ENCODE data around the gene DRAM1. TPM values are rescaled to one million over a fixed set of nuclear protein-coding genes. Genes with fewer than 3 reads are reported as not detected.

DRAM1 gene
- total and polyA plus RNA-seq, 9 of the 15 experiments (the other 6 are each of a cell fraction or from before 2014, with no cell fraction given): 1.4 to 4.3 (median 2.7) TPM

DNA sequence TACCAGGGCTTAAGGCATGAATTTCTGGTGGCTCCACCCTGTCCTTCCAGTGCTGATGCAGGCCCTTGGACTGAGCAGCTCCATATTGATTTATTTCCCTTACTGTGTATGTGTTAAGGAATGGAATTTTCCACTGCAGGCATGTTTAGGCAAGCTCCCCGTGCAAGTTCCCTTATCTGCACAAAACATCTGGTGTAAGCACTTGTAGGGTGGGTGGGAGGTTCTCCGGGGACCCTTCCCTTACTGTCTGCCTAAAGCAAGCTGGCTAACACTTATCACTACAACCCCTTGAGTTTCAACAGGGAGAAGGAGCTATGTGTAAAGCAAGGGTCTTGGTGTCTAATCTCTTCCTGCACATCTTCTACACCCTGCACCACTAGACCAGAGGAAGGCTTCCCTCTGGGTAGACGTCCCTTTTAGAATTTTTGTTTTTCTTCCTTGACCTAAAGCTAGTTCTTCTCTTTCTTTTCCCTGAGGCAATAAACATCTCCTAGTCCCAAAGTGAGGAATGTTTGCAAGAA lies 22.0 kb upstream of the DRAM1 start (continued):
- TF ChIP-seq, protein P1, sequence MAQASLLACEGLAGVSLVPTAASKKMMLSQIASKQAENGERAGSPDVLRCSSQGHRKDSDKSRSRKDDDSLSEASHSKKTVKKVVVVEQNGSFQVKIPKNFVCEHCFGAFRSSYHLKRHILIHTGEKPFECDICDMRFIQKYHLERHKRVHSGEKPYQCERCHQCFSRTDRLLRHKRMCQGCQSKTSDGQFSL (CRISPR knock-in tag; IDR thresholded peaks at IDR 0.05): no peak
- TF ChIP-seq, protein P1 (tag; IDR thresholded peaks at IDR 0.05): no peak
- no peak for TF ChIP-seq HMGN3 (IDR thresholded peaks at IDR 0.05; ENCODE audit: borderline replicate concordance, extremely low read depth, insufficient read length, low read depth, low read length)
- TF ChIP-seq, protein P2, sequence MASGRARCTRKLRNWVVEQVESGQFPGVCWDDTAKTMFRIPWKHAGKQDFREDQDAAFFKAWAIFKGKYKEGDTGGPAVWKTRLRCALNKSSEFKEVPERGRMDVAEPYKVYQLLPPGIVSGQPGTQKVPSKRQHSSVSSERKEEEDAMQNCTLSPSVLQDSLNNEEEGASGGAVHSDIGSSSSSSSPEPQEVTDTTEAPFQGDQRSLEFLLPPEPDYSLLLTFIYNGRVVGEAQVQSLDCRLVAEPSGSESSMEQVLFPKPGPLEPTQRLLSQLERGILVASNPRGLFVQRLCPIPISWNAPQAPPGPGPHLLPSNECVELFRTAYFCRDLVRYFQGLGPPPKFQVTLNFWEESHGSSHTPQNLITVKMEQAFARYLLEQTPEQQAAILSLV (tag; IDR thresholded peaks at IDR 0.05): no peak
- TF ChIP-seq FOSL1 (tag; conservative IDR thresholded peaks at IDR 0.05): peak; percentile 44; the same call in 1 of the 2 replicates
- TF ChIP-seq MTA3 (IDR thresholded peaks at IDR 0.05; ENCODE audit: borderline replicate concordance): peak; percentile 20; the same call in 1 of the 2 replicates
- no peak for TF ChIP-seq ATF1 (CRISPR knock-in tag; IDR thresholded peaks at IDR 0.05)
- no peak for TF ChIP-seq ATF1 (tag; IDR thresholded peaks at IDR 0.05)
- TF ChIP-seq, protein P3, sequence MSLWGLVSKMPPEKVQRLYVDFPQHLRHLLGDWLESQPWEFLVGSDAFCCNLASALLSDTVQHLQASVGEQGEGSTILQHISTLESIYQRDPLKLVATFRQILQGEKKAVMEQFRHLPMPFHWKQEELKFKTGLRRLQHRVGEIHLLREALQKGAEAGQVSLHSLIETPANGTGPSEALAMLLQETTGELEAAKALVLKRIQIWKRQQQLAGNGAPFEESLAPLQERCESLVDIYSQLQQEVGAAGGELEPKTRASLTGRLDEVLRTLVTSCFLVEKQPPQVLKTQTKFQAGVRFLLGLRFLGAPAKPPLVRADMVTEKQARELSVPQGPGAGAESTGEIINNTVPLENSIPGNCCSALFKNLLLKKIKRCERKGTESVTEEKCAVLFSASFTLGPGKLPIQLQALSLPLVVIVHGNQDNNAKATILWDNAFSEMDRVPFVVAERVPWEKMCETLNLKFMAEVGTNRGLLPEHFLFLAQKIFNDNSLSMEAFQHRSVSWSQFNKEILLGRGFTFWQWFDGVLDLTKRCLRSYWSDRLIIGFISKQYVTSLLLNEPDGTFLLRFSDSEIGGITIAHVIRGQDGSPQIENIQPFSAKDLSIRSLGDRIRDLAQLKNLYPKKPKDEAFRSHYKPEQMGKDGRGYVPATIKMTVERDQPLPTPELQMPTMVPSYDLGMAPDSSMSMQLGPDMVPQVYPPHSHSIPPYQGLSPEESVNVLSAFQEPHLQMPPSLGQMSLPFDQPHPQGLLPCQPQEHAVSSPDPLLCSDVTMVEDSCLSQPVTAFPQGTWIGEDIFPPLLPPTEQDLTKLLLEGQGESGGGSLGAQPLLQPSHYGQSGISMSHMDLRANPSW (CRISPR knock-in tag; IDR thresholded peaks at IDR 0.05): no peak
- no peak for TF ChIP-seq ZNF124 (CRISPR knock-in tag; IDR thresholded peaks at IDR 0.05)
- peak; percentile 86 for TF ChIP-seq TCF3 (CRISPR knock-in tag; IDR thresholded peaks at IDR 0.05)
- TF ChIP-seq ZNF589 (CRISPR knock-in tag; IDR thresholded peaks at IDR 0.05; ENCODE audit: low read depth): no peak
- TF ChIP-seq POLR2AphosphoS5 (IDR thresholded peaks at IDR 0.05; ENCODE audit: control insufficient read depth, insufficient read depth, low read depth, low read length): peak; percentile 79; the same call in 1 of the 2 replicates
- TF ChIP-seq PRMT5 (CRISPR knock-in tag; IDR thresholded peaks at IDR 0.05): no peak
- no peak for TF ChIP-seq SAP30 (IDR thresholded peaks at IDR 0.05; ENCODE audit: borderline replicate concordance, insufficient read depth, low read depth, low read length, poor library complexity, severe bottlenecking)
- TF ChIP-seq CHCHD3 (CRISPR knock-in tag; IDR thresholded peaks at IDR 0.05): no peak
- TF ChIP-seq ILK (tag; IDR thresholded peaks at IDR 0.05; ENCODE audit: borderline replicate concordance, low read depth): no peak
- TF ChIP-seq TGIF2 (CRISPR knock-in tag; IDR thresholded peaks at IDR 0.05): no peak
- TF ChIP-seq POLR2AphosphoS2 (IDR thresholded peaks at IDR 0.05; ENCODE audit: low read length): no peak
- TF ChIP-seq PTTG1 (tag; IDR thresholded peaks at IDR 0.05; ENCODE audit: low read depth): no peak
- TF ChIP-seq, protein P4, sequence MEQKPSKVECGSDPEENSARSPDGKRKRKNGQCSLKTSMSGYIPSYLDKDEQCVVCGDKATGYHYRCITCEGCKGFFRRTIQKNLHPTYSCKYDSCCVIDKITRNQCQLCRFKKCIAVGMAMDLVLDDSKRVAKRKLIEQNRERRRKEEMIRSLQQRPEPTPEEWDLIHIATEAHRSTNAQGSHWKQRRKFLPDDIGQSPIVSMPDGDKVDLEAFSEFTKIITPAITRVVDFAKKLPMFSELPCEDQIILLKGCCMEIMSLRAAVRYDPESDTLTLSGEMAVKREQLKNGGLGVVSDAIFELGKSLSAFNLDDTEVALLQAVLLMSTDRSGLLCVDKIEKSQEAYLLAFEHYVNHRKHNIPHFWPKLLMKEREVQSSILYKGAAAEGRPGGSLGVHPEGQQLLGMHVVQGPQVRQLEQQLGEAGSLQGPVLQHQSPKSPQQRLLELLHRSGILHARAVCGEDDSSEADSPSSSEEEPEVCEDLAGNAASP (IDR thresholded peaks at IDR 0.05): no peak
- TF ChIP-seq ZNF384 (IDR thresholded peaks at IDR 0.05; ENCODE audit: low read depth, low read length): no peak
- TF ChIP-seq SLC30A9 (CRISPR knock-in tag; IDR thresholded peaks at IDR 0.05): no peak
- no peak for TF ChIP-seq ZBED1 (IDR thresholded peaks at IDR 0.05)

Data from K562 (cell line).